Measurements from ENCODE around the gene FES. TPM values are rescaled to one million over a fixed set of nuclear protein-coding genes. Genes with fewer than 3 reads are reported as not detected.
A peak's percentile ranks its signal among the peaks of the same experiment; 100 is the strongest.

Gene FES
- total and polyA plus RNA-seq, 10 of the 15 experiments (the other 5 are each of a cell fraction or from before 2014, with no cell fraction given), result 0.07 to 23.9 (median 9.9) TPM

GRCh38 chr15:90881978-90882721 lies 2.2 kb upstream of the FES start:
- RAD21 ChIA-PET (ENCODE audit: unreplicated experiment), result interaction anchor here (1.0 kb wide), 1 partner anchor 234 kb away, joined by 6 read pairs; no protein-coding TSS in a partner anchor
- H3K9me3 ChIP-seq (replicated peaks; ENCODE audit: control insufficient read depth, insufficient read depth, low read length), result no peaks in the 10 kb centered on the region
- TSS peak; percentile 44 for BruUV-seq (replicated peaks)
- no peak for ATAC-seq
- H2AFZ ChIP-seq (ENCODE audit: control insufficient read depth, low read depth, low read length), result no peak overlapping the region
- H3K4me3 ChIP-seq, result no peak overlapping the region
- POLR2A ChIA-PET, result interaction anchor here (0.6 kb wide), 1 partner anchor 523 kb away, joined by 5 read pairs; no protein-coding TSS in a partner anchor
- SMC1A ChIA-PET (ENCODE audit: uncharacterized antibody, unreplicated experiment), result no interaction called here
- no peaks in the 10 kb centered on the region for H3K27me3 ChIP-seq (replicated peaks in 1 of 2; ENCODE audit: control insufficient read depth in 2 of 2, insufficient read depth in 2 of 2, low read length in 1 of 2)
- FAIRE-seq, result no peak
- peaks cover 10 to 29% of the 10 kb centered on the region in 2 experiments; a peak in 3 of 4 replicates for H3K36me3 ChIP-seq (ENCODE audit: control insufficient read depth in 2 of 2, insufficient read depth in 2 of 2, low read length in 1 of 2)
- H3K79me2 ChIP-seq (ENCODE audit: control insufficient read depth, insufficient read depth, low read length), result no peaks in the 10 kb centered on the region; the same call in 1 of the 2 replicates
- intact Hi-C loops (cut with micrococcal nuclease; ENCODE audit: unreplicated experiment), result loop anchor here (10.0 kb wide), 1 partner anchor 387 kb away; no protein-coding TSS in a partner anchor
- CTCF ChIA-PET, result no interaction called here
- DNase-seq (ENCODE audit: low read depth, low spot score), result no peak
- TF ChIP-seq NFYB (IDR thresholded peaks at IDR 0.05; ENCODE audit: insufficient read depth, low read depth, low read length) (no peak), JUNB (IDR thresholded peaks at IDR 0.05) (no peak), CHD2 (IDR thresholded peaks at IDR 0.05; ENCODE audit: borderline replicate concordance, low read depth, low read length) (no peak), POLR2AphosphoS5 (IDR thresholded peaks at IDR 0.05; ENCODE audit: low read length) (0 out of 2 replicates have a peak, but pooled peaks have one; percentile 30), BACH1 (IDR thresholded peaks at IDR 0.05; ENCODE audit: borderline replicate concordance) (no peak), POLR2A (IDR thresholded peaks at IDR 0.05; ENCODE audit: low read depth, low read length) (peak; percentile 72)
- H3K4me2 ChIP-seq (ENCODE audit: control insufficient read depth, insufficient read depth), result no peak overlapping the region
- H4K20me1 ChIP-seq (ENCODE audit: control insufficient read depth, insufficient read depth), result no peaks in the 10 kb centered on the region
- in situ Hi-C loops (cut with MboI), result no loop called here
- no peak overlapping the region for H3K27ac ChIP-seq (ENCODE audit: control insufficient read depth, insufficient read depth)
- peaks cover 19% of the 10 kb centered on the region for H3K4me1 ChIP-seq (ENCODE audit: control insufficient read depth, insufficient read depth, low read length)
- 72% methylated on average over 19 of the region's 19 CpGs for WGBS (ENCODE audit: insufficient coverage, insufficient replicate concordance, low lambda C conversion rate, missing lambda C conversion rate)
- no peak overlapping the region for H3K9ac ChIP-seq (ENCODE audit: control insufficient read depth, insufficient read depth, low read length)

Measured in GM12878 (cell line).